WTC11 (cell line): ENCODE data around the gene ZNF304.

Experiments used
- TF ChIP-seq, protein P1 (sequence below): sonication (generic); formaldehyde crosslinking; IDR thresholded peaks from 2 replicates; pipeline ENCODE4 v1.8.1; 2023; ENCODE audit warnings: mild to moderate bottlenecking, missing genetic modification reagents, borderline replicate concordance
- TF ChIP-seq, protein P2 (sequence below): fragments of 200-600 bp; IDR thresholded peaks from 2 replicates; pipeline ENCODE4 v1.8.0; 2022; ENCODE audit warnings: antibody characterized with exemption

DNA sequence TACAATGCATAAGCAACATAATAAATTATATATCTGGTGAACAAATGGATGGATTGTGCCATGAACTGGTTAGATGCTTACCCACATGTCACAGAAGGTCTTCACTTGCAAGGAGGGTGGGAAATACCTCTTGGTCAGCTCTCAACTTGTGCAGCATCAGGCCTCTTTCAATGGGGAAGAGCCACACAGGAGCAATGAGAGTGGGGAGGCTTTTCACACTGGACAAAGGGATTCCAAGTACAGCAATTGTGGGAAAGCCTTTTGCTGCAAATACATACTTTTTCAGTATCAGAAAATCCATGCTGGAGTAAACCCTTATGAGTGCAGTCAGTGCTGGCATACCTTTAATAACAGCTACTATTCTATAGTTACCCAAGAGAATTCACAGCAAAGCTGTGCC lies 42.6 kb upstream of the ZNF304 start:
- TF ChIP-seq, protein P1, sequence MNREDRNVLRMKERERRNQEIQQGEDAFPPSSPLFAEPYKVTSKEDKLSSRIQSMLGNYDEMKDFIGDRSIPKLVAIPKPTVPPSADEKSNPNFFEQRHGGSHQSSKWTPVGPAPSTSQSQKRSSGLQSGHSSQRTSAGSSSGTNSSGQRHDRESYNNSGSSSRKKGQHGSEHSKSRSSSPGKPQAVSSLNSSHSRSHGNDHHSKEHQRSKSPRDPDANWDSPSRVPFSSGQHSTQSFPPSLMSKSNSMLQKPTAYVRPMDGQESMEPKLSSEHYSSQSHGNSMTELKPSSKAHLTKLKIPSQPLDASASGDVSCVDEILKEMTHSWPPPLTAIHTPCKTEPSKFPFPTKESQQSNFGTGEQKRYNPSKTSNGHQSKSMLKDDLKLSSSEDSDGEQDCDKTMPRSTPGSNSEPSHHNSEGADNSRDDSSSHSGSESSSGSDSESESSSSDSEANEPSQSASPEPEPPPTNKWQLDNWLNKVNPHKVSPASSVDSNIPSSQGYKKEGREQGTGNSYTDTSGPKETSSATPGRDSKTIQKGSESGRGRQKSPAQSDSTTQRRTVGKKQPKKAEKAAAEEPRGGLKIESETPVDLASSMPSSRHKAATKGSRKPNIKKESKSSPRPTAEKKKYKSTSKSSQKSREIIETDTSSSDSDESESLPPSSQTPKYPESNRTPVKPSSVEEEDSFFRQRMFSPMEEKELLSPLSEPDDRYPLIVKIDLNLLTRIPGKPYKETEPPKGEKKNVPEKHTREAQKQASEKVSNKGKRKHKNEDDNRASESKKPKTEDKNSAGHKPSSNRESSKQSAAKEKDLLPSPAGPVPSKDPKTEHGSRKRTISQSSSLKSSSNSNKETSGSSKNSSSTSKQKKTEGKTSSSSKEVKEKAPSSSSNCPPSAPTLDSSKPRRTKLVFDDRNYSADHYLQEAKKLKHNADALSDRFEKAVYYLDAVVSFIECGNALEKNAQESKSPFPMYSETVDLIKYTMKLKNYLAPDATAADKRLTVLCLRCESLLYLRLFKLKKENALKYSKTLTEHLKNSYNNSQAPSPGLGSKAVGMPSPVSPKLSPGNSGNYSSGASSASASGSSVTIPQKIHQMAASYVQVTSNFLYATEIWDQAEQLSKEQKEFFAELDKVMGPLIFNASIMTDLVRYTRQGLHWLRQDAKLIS: no peak
- TF ChIP-seq, protein P2, sequence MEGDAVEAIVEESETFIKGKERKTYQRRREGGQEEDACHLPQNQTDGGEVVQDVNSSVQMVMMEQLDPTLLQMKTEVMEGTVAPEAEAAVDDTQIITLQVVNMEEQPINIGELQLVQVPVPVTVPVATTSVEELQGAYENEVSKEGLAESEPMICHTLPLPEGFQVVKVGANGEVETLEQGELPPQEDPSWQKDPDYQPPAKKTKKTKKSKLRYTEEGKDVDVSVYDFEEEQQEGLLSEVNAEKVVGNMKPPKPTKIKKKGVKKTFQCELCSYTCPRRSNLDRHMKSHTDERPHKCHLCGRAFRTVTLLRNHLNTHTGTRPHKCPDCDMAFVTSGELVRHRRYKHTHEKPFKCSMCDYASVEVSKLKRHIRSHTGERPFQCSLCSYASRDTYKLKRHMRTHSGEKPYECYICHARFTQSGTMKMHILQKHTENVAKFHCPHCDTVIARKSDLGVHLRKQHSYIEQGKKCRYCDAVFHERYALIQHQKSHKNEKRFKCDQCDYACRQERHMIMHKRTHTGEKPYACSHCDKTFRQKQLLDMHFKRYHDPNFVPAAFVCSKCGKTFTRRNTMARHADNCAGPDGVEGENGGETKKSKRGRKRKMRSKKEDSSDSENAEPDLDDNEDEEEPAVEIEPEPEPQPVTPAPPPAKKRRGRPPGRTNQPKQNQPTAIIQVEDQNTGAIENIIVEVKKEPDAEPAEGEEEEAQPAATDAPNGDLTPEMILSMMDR: no peak
